HepG2 (cell line): ENCODE results near the gene MIB2. TPM values are rescaled to one million over a fixed set of nuclear protein-coding genes. Genes with fewer than 3 reads are reported as not detected.

Experiments
- AFF4 ChIP-seq: sonication (generic); formaldehyde crosslinking; IDR thresholded peaks from 2 replicates; pipeline ENCODE4 v1.4.0; 2020; ENCODE audit warnings: missing genetic modification reagents
- ARNTL ChIP-seq: sonication (generic); formaldehyde crosslinking; IDR thresholded peaks from 2 replicates; pipeline ENCODE4 v1.4.0; 2020; ENCODE audit warnings: mild to moderate bottlenecking, missing genetic modification reagents
- CEBPG ChIP-seq: IDR thresholded peaks from 2 replicates; pipeline ENCODE4 v1.6.1; 2016
- DNMT1 ChIP-seq: sonication (generic); formaldehyde crosslinking; IDR thresholded peaks from 2 replicates; pipeline ENCODE4 v1.5.1; 2020; ENCODE audit warnings: mild to moderate bottlenecking, missing genetic modification reagents
- HNF4G ChIP-seq, 2 experiments: sonication (generic) in 1 of 2; formaldehyde crosslinking in 1 of 2; IDR thresholded peaks; 2 replicates each; pipeline versions ENCODE4 v1.4.0 to v1.6.1; 2011 to 2020; ENCODE audit warnings: borderline replicate concordance in 2 of 2, low read depth in 2 of 2, mild to moderate bottlenecking in 2 of 2, low read length in 1 of 2, missing genetic modification reagents in 1 of 2, moderate library complexity in 1 of 2
- MTERF4 ChIP-seq: sonication (generic); formaldehyde crosslinking; IDR thresholded peaks from 2 replicates; pipeline ENCODE4 v1.8.0; 2023; ENCODE audit warnings: mild to moderate bottlenecking, missing genetic modification reagents
- MXD1 ChIP-seq: sonication (generic); formaldehyde crosslinking; IDR thresholded peaks from 2 replicates; pipeline ENCODE4 v1.4.0; 2020; ENCODE audit warnings: mild to moderate bottlenecking, missing genetic modification reagents
- PRDM15 ChIP-seq: sonication (generic); formaldehyde crosslinking; IDR thresholded peaks from 2 replicates; pipeline ENCODE4 v1.4.0; 2020; ENCODE audit warnings: missing genetic modification reagents
- SNAPC2 ChIP-seq: sonication (generic); formaldehyde crosslinking; IDR thresholded peaks from 2 replicates; pipeline ENCODE4 v1.8.1; 2022; ENCODE audit warnings: mild to moderate bottlenecking, missing genetic modification reagents
- ZNF326 ChIP-seq: sonication (generic); formaldehyde crosslinking; IDR thresholded peaks from 2 replicates; pipeline ENCODE4 v1.4.0; 2020; ENCODE audit warnings: missing genetic modification reagents, borderline replicate concordance
- ZNF674 ChIP-seq: sonication (generic); formaldehyde crosslinking; IDR thresholded peaks from 2 replicates; pipeline ENCODE4 v1.5.0; 2020; ENCODE audit warnings: low read depth, mild to moderate bottlenecking, missing genetic modification reagents
- polyA plus RNA-seq, 8 experiments: library from polyadenylated mRNA; depleted of rRNA in 3 of 8; stranded (reverse) in 7 of 8; unstranded in 1 of 8; fragments of >200 nt; fragmentation: Illumina TruSeq in 4 of 8; extraction: Trizol in 4 of 8; gene quantifications; 2 replicates each; pipeline versions ENCODE4 v1.2.1 to v1.2.3, GENCODE V29; 2011 to 2016; ENCODE audit warnings: low read depth in 4 of 8, missing spikeins in 1 of 8, mixed read lengths in 1 of 8; ENCODE audit not compliant: insufficient read depth in 1 of 8
- total RNA-seq, 5 experiments: library from RNA; depleted of rRNA; stranded (reverse); fragments of >200 nt; fragmentation: Illumina TruSeq; extraction: Trizol; gene quantifications; 2 replicates each; pipeline ENCODE4 v1.2.3, GENCODE V29; 2016; ENCODE audit warnings: low read depth in 1 of 5
- TF ChIP-seq, protein P1 (sequence below): sonication (generic); formaldehyde crosslinking; IDR thresholded peaks from 2 replicates; pipeline ENCODE4 v1.5.0; 2020; ENCODE audit warnings: missing genetic modification reagents, mild to moderate bottlenecking, borderline replicate concordance

The MIB2 gene
- total and polyA plus RNA-seq, 2 of the 13 experiments (the other 11 are each of a cell fraction or from before 2014, with no cell fraction given), result 19.9 to 30.4 TPM

DNA sequence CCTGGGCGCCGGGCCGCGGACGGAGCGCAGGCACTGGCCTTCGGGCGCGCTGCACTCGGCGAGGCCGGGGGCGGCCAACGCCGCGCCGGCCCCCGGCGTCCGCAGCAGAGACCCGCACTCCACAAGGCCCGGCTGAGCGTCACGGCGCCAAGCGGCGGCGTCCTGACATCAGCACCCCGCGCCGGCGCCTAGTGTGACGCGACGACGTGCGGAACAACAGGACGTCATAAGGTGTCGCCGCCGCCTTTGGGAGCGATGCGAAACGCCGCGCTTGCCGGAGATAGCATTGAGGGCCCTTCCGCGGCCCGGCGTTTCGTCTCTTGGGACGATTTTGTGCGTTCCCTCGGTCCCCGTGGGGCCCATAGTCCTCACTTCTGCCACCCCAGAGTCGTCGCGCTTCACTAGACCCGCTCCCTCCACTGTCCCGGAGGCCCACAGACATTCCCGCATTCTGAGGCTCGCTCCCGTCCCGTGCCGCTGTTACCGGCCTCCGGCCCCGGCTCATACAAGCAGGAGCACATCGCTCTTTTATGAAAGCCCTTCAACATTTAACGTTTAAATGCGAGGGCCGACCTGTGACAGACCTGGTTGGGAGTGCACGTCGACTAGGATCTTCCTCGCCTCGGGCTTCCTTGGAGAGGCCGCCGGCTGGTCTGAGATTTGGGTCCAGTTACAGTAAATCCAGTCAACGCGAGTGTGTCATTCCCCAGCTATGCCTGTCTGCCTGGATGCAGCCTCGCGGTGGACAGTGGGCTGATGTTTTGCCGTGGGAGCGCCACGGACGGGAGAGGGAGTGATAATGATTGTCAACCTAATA is 40.4 kb upstream of the MIB2 start, which contains the start of gene SSU72 (continued):
- TF ChIP-seq AFF4 (CRISPR knock-in tag) (no peak), ZNF326 (CRISPR knock-in tag) (no peak), DNMT1 (CRISPR knock-in tag) (no peak), PRDM15 (CRISPR knock-in tag) (no peak; the same call in 1 of the 2 replicates), CEBPG (0 out of 2 replicates have a peak, but pooled peaks have one; percentile 8), HNF4G (IDR thresholded peaks at IDR 0.05; ENCODE audit: borderline replicate concordance, low read depth, low read length) (no peak), HNF4G (CRISPR knock-in tag; IDR thresholded peaks at IDR 0.05; ENCODE audit: borderline replicate concordance, low read depth) (no peak), ZNF674 (CRISPR knock-in tag) (no peak), MTERF4 (CRISPR knock-in tag) (peak; percentile 14), ARNTL (CRISPR knock-in tag) (no peak), SNAPC2 (CRISPR knock-in tag) (no peak), MXD1 (no peak)
- TF ChIP-seq, protein P1, sequence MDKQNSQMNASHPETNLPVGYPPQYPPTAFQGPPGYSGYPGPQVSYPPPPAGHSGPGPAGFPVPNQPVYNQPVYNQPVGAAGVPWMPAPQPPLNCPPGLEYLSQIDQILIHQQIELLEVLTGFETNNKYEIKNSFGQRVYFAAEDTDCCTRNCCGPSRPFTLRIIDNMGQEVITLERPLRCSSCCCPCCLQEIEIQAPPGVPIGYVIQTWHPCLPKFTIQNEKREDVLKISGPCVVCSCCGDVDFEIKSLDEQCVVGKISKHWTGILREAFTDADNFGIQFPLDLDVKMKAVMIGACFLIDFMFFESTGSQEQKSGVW (CRISPR knock-in tag), result no peak
